ENCODE data around the gene PPP1R3F. TPM values are rescaled to one million over a fixed set of nuclear protein-coding genes. Genes with fewer than 3 reads are reported as not detected.

Gene PPP1R3F
- total RNA-seq, result 1.5 and 9.5 TPM in 2 replicates

GRCh38 chrX:49269767-49270248 lies at the start of gene PPP1R3F:
Gene PPP1R3F (plus strand): TSS chrX:49269793. CDS start chrX:49269870, 77 bp downstream.

GRCh38 chrX:49233176-49233575 lies 36.4 kb upstream of the PPP1R3F start, which contains the start of gene CACNA1F:
Gene CACNA1F (minus strand): TSS chrX:49233340. CDS start chrX:49233309, 31 bp downstream.

GRCh38 chrX:49264460-49264859 lies 5.1 kb upstream of the PPP1R3F start, which contains the start of gene FOXP3:
Gene FOXP3 (minus strand): TSS chrX:49264710. CDS start chrX:49258505, 6,205 bp downstream.

GRCh38 chrX:49303346-49303745 lies 33.8 kb downstream of the PPP1R3F start, which contains the start of gene GAGE10:
Gene GAGE10 (plus strand): TSS chrX:49303646. CDS start chrX:49304860, 1,214 bp downstream.

GRCh38 chrX:49321737-49322136 lies 52.1 kb downstream of the PPP1R3F start, which contains the start of gene GAGE12J:
Gene GAGE12J (plus strand): TSS chrX:49322037. CDS start chrX:49323194, 1,157 bp downstream.

GRCh38 chrX:49331282-49331681 lies 61.7 kb downstream of the PPP1R3F start, which contains the start of gene GAGE13:
Gene GAGE13 (plus strand): TSS chrX:49331582. CDS start chrX:49332738, 1,156 bp downstream.

Other genes starting within 250 kb of the PPP1R3F start
- gene TFE3, start 226.4 kb upstream of the PPP1R3F start, total RNA-seq, result 67.7 and 71.9 TPM in 2 replicates
- gene CCDC120, start 210.8 kb upstream of the PPP1R3F start, total RNA-seq, result 3.1 and 10.0 TPM in 2 replicates
- 27.7 and 35.4 TPM in 2 replicates for gene PRAF2, start 195.8 kb upstream of the PPP1R3F start, total RNA-seq
- gene WDR45, start 189.9 kb upstream of the PPP1R3F start, total RNA-seq, result 30.3 and 77.5 TPM in 2 replicates
- gene GPKOW, start 146.1 kb upstream of the PPP1R3F start, total RNA-seq, result 19.9 and 21.2 TPM in 2 replicates
- 1.8 and 4.6 TPM in 2 replicates for gene MAGIX, start 107.0 kb upstream of the PPP1R3F start, total RNA-seq
- 109 and 200 TPM in 2 replicates for gene PLP2, start 97.9 kb upstream of the PPP1R3F start, total RNA-seq
- 9.8 and 10.8 TPM in 2 replicates for gene PRICKLE3, start 83.4 kb upstream of the PPP1R3F start, total RNA-seq
- gene SYP, start 69.6 kb upstream of the PPP1R3F start, total RNA-seq, result 1.5 TPM in 1 of 2 replicates, not detected in the other
- under 0.01 TPM in 1 of 2 replicates, not detected in the other for gene CACNA1F, start 36.5 kb upstream of the PPP1R3F start, total RNA-seq
- 22.0 and 23.7 TPM in 2 replicates for gene CCDC22, start 34.3 kb upstream of the PPP1R3F start, total RNA-seq
- not detected in 2 replicates for gene FOXP3, start 5.1 kb upstream of the PPP1R3F start, total RNA-seq
- gene GAGE10, start 33.9 kb downstream of the PPP1R3F start, total RNA-seq, result not detected in 2 replicates
- not detected in 2 replicates for gene GAGE12J, start 52.2 kb downstream of the PPP1R3F start, total RNA-seq
- gene GAGE13, start 61.8 kb downstream of the PPP1R3F start, total RNA-seq, result not detected in 2 replicates

Data from mesangial cell (primary cell).